Astrocyte (in vitro differentiated cells and primary cell): Measurements from ENCODE around the gene SMIM14. TPM values are rescaled to one million over a fixed set of nuclear protein-coding genes. Genes with fewer than 3 reads are reported as not detected.
A peak's percentile ranks its signal among the peaks of the same experiment; 100 is the strongest.

Source experiments
- DNase-seq: peaks from one replicate; pipeline ENCODE4 v3.0.0-alpha.2; 2010; ENCODE audit warnings: low read depth
- FAIRE-seq: peaks from 2 replicates; lab custom pipeline; 2011; peaks lifted over from hg19 to GRCh38; lab: Jason Lieb, UNC
- H2AFZ ChIP-seq: 2 replicates; pipeline ENCODE4 v1.6.0; 2012; ENCODE audit warnings: low read depth, low read length, inconsistent platforms
- H3K27ac ChIP-seq: 2 replicates; pipeline ENCODE4 v1.5.1; 2011; ENCODE audit warnings: low read depth, low read length, inconsistent platforms
- H3K27me3 ChIP-seq: 2 replicates; pipeline ENCODE4 v1.6.0; 2011; ENCODE audit warnings: low read length, inconsistent platforms; ENCODE audit not compliant: insufficient read depth
- H3K36me3 ChIP-seq: 2 replicates; pipeline ENCODE4 v1.5.1; 2011; ENCODE audit warnings: low read length, inconsistent platforms; ENCODE audit not compliant: insufficient read depth
- H3K4me1 ChIP-seq: 2 replicates; pipeline ENCODE4 v1.5.1; 2011; ENCODE audit warnings: low read length, inconsistent platforms; ENCODE audit not compliant: insufficient read depth
- H3K4me2 ChIP-seq: 2 replicates; pipeline ENCODE4 v1.6.0; 2012; ENCODE audit warnings: low read length, inconsistent platforms
- H3K4me3 ChIP-seq: 2 replicates; pipeline ENCODE4 v1.5.1; 2011; ENCODE audit warnings: low read depth, mild to moderate bottlenecking, low read length, inconsistent platforms; ENCODE audit not compliant: insufficient read depth
- H3K79me2 ChIP-seq: 2 replicates; pipeline ENCODE4 v1.6.0; 2012; ENCODE audit warnings: mild to moderate bottlenecking, low read length, inconsistent platforms; ENCODE audit not compliant: insufficient read depth
- H3K9ac ChIP-seq: 2 replicates; pipeline ENCODE4 v1.6.0; 2012; ENCODE audit warnings: mild to moderate bottlenecking, low read length, inconsistent platforms
- H3K9me3 ChIP-seq: 2 replicates; pipeline ENCODE4 v1.5.1; 2012; ENCODE audit warnings: low read depth, mild to moderate bottlenecking, low read length, inconsistent platforms; ENCODE audit not compliant: insufficient read depth
- H4K20me1 ChIP-seq: 2 replicates; pipeline ENCODE4 v1.6.0; 2012; ENCODE audit warnings: low read length, inconsistent platforms; ENCODE audit not compliant: insufficient read depth
- H3K27ac Mint-ChIP-seq: one replicate; pipeline ENCODE4 v1.8.0; 2021; ENCODE audit warnings: mild to moderate bottlenecking, mixed read lengths; ENCODE audit not compliant: unreplicated experiment
- H3K27me3 Mint-ChIP-seq: one replicate; pipeline ENCODE4 v1.8.0; 2021; ENCODE audit warnings: low read depth, mixed read lengths; ENCODE audit not compliant: unreplicated experiment
- H3K36me3 Mint-ChIP-seq: one replicate; pipeline ENCODE4 v1.8.0; 2021; ENCODE audit warnings: low read depth, mixed read lengths; ENCODE audit not compliant: unreplicated experiment
- H3K4me1 Mint-ChIP-seq: one replicate; pipeline ENCODE4 v1.8.0; 2021; ENCODE audit warnings: low read depth, mixed read lengths; ENCODE audit not compliant: unreplicated experiment
- H3K4me3 Mint-ChIP-seq: one replicate; pipeline ENCODE4 v1.8.0; 2021; ENCODE audit warnings: mild to moderate bottlenecking, moderate library complexity, mixed read lengths; ENCODE audit not compliant: unreplicated experiment
- H3K9me3 Mint-ChIP-seq: one replicate; pipeline ENCODE4 v1.8.0; 2021; ENCODE audit warnings: mild to moderate bottlenecking, mixed read lengths; ENCODE audit not compliant: unreplicated experiment
- CTCF ChIP-seq: IDR thresholded peaks from 2 replicates; pipeline ENCODE4 v1.5.1; 2011; ENCODE audit warnings: low read depth, mild to moderate bottlenecking, inconsistent platforms, low read length, moderate library complexity; ENCODE audit not compliant: insufficient read depth
- EZH2 ChIP-seq: IDR thresholded peaks from 2 replicates; pipeline ENCODE4 v1.6.1; 2012; ENCODE audit warnings: mild to moderate bottlenecking, low read length, inconsistent platforms; ENCODE audit not compliant: insufficient read depth
- total RNA-seq: library from RNA; stranded (reverse); gene quantifications from 2 replicates; pipeline ENCODE4 v1.2.1, GENCODE V29; 2021

Gene SMIM14
- total RNA-seq, 1 donor from 2014 or later, result 28.3 TPM

GRCh38 chr4:39502019-39502663, 136.5 kb downstream of the SMIM14 start:
- TF ChIP-seq EZH2, result no peak
- TF ChIP-seq CTCF, result no peak
- Histone ChIP-seq H3K27ac (peak overlapping the region; percentile 87), H4K20me1 (peaks cover 5% of the 10 kb centered on the region), H3K27me3 (no peaks in the 10 kb centered on the region), H3K4me1 (peaks cover 15% of the 10 kb centered on the region), H3K9me3 (no peaks in the 10 kb centered on the region), H3K36me3 (peaks cover 64% of the 10 kb centered on the region), H3K4me2 (peak overlapping the region; percentile 51), H3K9ac (peak overlapping the region; percentile 66), H2AFZ (no peak overlapping the region), H3K4me3 (no peak overlapping the region), H3K79me2 (no peaks in the 10 kb centered on the region)
- peak overlapping the region; percentile 45 for H3K27ac Mint-ChIP-seq
- no peaks in the 10 kb centered on the region for H3K27me3 Mint-ChIP-seq
- peaks cover 5% of the 10 kb centered on the region for H3K4me1 Mint-ChIP-seq
- H3K4me3 Mint-ChIP-seq, result no peak overlapping the region
- H3K9me3 Mint-ChIP-seq, result peaks cover 1% of the 10 kb centered on the region
- FAIRE-seq (peak; percentile 84), DNase-seq (peak; percentile 81)
- H3K36me3 Mint-ChIP-seq, result peaks cover 19% of the 10 kb centered on the region

GRCh38 chr4:39498727-39499020, 140.0 kb downstream of the SMIM14 start:
- FAIRE-seq (no peak), DNase-seq (no peak)
- H3K36me3 Mint-ChIP-seq, result peaks cover 13% of the 10 kb centered on the region
- H3K27ac Mint-ChIP-seq, result peak overlapping the region; percentile 36
- Histone ChIP-seq H3K36me3 (peaks cover 35% of the 10 kb centered on the region), H3K27me3 (no peaks in the 10 kb centered on the region), H3K27ac (no peak overlapping the region), H4K20me1 (no peaks in the 10 kb centered on the region), H3K9me3 (no peaks in the 10 kb centered on the region), H3K79me2 (no peaks in the 10 kb centered on the region), H3K4me1 (peaks cover 20% of the 10 kb centered on the region), H3K9ac (no peak overlapping the region), H3K4me3 (no peak overlapping the region), H2AFZ (no peak overlapping the region), H3K4me2 (no peak overlapping the region)
- no peaks in the 10 kb centered on the region for H3K27me3 Mint-ChIP-seq
- peaks cover 1% of the 10 kb centered on the region for H3K9me3 Mint-ChIP-seq
- peaks cover 5% of the 10 kb centered on the region for H3K4me1 Mint-ChIP-seq
- TF ChIP-seq CTCF (no peak), EZH2 (no peak)
- no peak overlapping the region for H3K4me3 Mint-ChIP-seq
